HK-2 (cell line): Measurements from ENCODE around the gene SYT8.
"Not testable (repeated sequence)": the region's sequence is repeated elsewhere in the genome, so short reads cannot be mapped to it uniquely, and the experiment has no call there.

ENCODE experiments used
- DNase-seq: peaks from one replicate; pipeline ENCODE4 v3.0.0-alpha.2; 2018; ENCODE audit not compliant: unreplicated experiment

Gene SYT8

DNA sequence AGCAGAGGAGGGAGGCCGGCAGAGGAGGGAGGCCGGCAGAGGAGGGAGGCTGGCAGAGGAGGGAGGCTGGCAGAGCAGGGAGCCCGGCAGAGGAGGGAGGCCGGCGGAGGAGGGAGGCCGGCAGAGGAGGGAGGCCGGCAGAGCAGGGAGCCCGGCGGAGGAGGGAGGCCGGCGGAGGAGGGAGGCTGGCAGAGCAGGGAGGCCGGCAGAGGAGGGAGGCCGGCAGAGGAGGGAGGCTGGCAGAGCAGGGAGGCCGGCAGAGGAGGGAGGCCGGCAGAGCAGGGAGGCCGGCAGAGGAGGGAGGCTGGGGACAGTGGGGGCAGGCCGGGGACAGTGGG lies 39.0 kb downstream of the SYT8 start:
- DNase-seq: not testable (repeated sequence)

DNA sequence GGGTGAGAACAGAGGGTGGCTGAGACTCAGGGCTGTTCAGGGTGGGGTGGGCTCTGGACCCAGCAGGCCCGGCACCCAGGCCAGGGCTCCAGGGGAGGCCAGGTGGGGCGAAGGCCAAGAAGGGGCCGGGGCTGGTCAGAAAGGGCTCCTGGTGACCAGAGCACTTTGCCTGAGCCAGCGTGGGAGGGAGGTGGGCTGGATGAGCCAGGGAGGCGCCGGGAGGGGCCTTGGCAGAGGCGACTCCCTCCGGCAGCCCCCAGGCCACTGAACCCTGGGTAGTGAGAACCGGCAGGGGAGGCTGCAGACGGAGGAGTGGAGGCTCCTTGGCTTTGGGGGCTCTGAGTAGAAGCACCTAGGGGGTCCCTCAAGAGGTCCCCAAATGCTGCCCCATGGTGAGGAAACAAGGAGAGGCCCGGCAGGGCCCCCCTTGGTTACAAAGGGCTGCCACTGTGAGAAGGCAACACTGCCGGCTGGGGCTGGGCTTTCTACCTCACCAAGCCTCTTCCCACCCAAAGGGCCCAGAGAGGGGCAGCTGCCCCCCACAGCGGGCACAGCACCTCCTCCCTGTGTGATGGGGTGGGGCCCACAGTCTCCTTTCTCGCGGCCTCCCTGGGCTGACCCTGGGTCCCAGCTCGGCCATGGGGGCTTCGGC lies 39.8 kb downstream of the SYT8 start:
- not testable (repeated sequence) for DNase-seq

DNA sequence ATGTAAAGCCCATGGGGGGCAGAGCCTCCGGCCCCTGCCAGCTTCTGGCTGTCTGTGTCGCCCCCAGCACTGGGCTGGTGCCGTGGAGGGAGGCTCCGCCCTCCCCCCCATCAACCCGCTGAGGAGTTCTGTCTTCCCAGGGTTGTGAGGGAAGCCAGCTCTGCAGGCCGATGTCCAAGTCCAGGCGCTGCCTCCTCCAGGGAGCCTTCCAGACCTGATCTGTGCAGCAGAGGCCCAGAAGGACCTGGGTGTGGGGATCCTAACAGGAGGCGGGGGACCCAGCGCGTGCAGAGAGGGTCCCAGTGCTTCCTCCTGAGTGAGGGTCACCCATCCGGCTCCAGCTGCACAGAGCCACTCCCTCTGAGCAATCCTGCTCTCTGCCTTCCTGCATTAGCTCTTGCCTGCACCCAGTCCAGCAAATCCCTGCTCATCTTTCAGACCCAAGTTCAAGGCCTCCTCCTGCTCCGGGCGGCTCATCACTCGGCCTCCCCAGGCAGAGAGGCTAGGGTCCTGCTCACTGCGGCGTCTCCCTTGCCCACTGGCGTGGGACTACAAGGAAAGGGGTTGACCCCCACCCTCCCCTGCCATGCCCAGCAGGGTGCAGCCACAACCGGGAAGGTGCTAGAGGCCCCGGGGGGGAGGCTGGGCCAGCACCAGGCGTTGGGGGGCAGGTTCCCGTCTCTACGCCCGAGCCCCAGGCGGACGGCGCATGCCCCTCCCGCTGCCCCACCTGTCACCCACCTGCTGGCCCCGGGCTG lies 40.5 kb downstream of the SYT8 start:
- no peak for DNase-seq

DNA sequence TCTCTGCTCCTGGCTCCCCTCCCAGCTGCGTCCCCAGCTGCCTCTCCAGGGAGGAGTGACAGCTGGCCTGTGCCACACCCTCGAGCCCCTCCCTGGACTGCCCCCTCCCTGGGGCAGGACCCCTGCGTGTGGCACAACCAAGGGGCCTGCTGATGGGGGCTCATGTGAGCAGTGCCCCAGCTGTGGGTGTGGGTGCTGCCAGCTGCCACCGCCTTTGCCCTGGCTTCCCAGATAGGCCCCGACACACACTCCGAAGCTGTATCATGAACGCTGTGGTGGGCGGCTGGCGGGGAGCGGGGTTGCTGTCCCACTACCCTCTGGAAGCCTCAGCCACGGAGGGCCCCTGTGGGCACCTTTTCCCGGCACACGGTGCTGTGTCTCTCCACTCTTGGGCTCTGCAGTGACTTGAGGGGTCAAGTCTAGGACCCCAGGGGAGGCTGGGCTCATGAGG lies 41.1 kb downstream of the SYT8 start:
- DNase-seq: not testable (repeated sequence)

DNA sequence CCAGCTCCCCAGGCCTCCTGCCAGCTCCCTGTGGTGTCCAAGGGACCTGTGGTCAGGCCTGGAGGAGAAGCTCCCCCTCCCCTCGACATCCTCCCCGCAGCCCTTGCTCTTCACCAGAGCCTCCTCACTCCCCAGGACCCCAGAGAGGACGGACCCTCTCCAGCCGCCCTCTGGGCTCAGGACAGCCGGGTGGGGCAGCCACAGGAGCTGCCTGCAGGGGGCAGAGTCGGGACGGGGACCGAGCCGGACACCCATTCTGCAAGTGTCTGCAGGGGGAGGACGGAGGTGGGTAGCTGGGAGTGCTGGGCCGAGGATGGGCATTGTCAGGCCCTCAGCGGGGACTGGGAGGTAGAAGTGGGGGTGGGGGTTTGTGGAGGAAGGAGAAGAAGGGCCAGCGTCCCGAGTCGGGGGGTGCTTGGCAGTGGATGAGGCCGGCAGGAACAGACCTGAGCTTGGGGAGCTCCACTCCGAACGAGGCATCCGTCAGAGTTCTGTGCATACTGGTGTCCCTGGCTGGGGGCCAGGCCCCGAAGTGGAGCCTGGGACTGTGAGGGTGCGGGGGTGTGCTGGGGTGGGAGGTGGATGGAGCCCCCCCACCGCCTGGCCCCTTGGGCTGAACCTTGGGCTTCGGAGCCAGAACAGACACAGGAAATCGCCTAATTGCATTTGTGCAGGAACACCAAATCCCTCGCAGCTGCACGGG lies 41.7 kb downstream of the SYT8 start:
- DNase-seq: no peak

DNA sequence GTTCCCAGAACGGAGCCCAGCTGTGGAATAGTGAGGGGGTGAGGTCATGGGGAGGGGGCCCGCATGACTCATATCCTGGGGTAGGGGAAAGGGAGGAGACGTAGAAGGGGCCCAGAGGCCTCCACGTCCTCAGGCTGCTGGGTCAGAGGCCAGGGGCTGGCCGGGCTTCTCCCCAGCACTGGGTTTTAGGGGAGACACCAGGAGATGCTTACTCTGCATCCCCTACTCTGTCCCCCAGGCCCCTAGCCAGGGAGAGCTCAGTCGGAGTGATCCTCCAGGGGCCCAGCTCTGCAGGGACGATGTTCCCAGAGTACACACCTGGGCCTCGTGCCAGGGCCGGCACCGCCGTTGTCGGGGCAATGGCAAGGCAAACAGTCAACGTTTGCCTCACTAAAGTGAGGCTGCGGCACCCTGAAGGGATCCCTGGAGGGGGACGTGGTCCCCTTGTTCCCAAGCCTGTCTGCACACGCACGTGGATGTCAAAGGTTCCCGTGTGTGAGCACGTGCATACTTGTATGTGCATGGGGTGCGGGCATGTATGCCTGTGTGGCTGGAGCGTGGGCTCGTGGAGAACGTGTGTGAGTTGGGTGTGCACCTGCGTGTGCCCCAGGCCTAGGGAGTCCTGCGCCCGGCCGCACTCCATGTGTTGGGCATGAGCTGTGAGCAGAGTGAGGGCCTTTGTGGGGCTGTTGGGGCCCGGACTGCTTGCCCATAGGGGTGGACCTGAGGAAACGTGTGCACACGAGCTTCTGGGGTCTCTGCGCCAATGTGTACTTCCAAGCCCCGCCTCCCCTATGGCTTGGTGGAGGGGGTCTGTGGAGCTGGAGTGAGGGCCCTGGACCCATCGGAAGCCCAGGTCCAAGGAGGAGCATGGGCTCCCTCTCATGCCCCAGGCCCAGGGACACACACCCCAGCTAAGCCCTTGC lies 42.7 kb downstream of the SYT8 start:
- no peak for DNase-seq

DNA sequence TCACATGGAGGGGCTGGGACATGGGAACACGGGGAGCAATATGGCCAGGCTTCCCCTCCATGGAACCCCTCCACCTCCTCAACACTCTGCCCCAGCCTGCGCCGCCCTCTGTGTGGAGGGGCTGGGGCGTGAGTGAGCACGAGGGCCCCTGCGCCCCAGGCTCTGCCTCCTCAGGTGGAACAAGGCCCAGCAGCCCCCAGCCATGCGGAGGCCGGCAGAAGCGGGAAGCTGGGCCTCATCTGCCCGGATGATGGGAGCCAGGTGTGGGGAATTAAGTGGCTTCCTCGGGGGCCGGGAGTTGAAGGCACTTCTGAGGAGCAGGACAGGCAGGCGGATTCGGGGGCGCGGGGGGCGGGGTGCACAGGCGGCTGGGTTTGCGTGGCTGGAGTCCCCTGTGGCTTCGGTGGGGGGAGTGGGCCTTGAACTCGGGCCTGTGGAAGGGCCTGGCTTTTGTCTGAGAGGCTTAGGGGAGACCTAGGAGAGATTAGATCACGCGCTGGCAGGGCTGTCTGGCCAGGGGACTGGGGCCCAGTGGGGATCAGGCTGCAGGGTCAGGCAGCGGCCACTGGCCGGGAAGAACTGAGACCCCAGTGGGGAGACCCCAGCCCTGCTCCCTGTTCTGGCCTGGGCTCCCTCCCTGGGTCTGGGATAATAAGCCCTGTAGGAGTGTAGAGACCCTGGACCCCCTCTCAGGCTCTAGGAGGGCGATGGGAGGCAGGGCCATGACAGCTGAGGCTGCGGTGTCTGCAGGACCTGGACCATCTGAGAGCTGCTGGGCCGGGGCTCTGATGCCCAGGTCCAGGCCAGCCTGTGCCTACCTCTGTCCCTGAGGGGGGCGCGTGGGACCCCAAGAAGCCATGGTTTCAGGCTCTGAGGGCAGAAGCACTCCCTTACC lies 43.6 kb downstream of the SYT8 start:
- DNase-seq: no peak

DNA sequence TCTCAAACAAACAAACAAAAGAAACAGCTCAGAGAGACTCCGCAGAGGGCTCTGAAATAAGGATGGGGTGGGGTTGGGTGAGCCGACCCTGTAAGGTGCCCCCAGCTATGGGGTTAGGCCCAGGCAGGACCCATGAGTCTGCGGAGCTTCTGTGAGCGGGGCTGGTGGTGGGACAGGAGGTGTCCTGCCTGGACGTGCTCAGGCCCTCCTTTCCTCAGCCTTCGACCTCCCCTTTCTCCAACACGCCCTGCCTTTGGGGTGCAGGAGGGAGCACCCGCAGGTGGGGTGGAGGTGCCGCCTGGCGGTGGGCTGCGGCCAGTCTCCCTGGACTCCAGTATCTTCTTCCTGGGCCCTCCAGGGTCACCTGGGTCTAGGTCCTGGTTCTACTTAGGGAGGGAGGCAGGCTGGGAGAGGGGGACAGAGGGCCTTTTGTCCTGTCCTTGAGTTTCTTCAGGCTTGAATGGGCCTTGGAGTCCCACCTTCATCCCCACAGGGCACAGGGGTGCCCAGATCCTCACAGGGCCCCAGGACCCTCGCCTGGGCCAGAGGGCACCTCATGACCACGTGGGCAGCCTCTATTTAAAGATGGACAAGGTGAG lies 44.7 kb downstream of the SYT8 start:
- no peak for DNase-seq

DNA sequence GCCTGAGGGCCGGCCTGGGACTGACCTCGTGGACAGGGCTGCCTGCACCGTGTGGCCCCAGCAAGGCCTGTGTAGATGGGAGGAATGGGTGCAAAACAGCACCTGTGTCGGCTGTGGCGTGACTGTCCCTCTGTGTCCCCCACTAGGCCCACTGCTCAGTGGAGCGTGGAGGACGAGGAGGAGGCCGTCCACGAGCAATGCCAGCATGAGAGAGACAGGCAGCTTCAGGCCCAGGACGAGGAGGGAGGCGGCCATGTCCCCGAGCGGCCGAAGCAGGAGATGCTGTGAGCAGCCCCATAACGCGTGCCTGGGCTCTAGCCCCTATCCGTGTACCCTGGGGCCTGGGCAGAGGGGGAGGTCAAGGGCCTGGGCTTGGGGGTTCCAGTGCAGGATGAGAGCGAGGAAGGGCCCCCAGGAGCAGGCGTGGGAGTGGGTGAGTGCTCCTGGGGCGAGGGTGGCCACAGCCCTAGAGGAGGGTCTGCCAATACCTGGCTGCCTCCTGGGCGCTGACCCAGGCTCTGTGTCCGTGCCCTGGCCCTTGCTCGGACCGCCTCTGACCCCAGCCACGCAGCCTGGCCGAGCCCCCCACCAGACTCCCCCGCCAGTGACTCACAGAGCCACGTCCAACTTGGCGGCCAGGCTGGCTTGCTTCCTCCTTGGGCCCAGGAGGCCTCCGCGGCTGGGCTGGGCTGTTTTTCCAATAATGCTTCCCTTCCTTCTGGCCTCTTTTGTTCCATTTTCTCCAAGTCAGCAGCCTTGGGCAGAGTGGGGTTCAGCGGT lies 45.3 kb downstream of the SYT8 start:
- DNase-seq: no peak

DNA sequence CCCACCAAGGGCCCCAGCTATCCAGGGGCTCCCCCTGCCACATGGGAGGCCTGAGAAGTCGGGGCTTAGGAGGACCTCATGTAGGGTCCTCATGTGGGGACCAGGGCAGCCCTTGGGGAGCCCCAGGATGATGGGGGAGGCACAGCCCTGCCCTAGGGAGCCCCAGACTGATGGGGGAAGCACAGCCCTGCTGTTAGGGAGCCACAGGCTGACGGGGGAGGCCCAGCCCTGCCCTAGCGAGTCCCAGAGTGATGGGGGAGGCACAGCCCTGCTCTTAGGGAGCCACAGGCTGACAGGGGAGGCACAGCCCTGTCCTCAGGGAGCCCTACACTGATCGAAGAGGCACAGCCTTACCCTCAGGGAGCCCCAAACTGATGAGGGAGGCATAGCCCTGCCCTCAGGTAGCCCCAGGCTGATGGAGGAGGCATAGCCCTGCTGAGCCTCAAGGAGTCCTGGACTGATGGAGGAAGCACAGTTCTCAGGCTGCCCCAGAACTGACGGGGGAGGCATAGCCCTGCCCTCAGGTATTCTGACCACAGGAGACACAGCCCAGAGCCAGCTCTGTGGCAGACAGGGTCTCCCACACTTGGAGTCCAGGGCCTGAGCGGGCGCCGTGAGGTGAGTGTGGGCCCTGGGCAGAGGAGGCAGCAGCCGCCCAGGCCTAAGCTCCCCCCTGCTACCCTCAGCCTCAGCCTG lies 46.1 kb downstream of the SYT8 start:
- no peak for DNase-seq

DNA sequence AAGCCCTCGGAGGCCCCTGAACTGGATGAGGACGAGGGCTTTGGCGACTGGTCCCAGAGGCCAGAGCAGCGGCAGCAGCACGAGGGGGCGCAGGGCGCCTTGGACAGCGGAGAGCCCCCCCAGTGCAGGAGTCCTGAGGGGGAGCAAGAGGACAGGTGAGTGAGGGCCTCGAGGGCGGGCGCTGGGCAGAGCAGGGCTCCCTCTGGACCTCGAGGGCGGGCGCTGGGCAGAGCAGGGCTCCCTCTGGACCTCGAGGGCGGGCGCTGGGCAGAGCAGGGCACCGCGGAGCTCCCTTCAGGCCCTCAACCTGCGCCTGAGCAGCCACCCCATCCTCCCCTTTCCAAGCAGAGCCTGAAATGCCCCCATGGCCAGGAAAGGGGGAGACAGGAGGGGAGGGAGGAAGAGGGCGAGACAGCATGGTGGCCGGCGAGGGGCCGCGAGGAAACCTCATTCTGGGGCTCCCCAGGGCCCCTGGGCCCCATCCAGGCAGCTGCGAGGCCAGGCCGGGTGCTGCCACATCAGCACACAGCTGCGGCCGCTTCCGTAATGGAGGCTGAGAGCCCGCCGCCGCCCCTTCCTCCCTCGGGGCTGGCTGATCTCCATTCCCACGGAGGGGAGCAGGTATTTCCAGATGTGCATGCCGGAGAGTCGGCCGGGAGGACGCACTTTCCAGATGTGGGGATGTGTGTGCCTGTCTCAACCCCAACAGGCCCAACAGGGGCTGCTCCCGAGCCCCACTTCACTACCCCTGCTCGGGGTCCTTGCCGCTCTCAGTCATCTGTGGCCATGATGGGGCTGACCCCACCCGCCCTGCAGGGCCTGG lies 46.9 kb downstream of the SYT8 start:
- no peak for DNase-seq

DNA sequence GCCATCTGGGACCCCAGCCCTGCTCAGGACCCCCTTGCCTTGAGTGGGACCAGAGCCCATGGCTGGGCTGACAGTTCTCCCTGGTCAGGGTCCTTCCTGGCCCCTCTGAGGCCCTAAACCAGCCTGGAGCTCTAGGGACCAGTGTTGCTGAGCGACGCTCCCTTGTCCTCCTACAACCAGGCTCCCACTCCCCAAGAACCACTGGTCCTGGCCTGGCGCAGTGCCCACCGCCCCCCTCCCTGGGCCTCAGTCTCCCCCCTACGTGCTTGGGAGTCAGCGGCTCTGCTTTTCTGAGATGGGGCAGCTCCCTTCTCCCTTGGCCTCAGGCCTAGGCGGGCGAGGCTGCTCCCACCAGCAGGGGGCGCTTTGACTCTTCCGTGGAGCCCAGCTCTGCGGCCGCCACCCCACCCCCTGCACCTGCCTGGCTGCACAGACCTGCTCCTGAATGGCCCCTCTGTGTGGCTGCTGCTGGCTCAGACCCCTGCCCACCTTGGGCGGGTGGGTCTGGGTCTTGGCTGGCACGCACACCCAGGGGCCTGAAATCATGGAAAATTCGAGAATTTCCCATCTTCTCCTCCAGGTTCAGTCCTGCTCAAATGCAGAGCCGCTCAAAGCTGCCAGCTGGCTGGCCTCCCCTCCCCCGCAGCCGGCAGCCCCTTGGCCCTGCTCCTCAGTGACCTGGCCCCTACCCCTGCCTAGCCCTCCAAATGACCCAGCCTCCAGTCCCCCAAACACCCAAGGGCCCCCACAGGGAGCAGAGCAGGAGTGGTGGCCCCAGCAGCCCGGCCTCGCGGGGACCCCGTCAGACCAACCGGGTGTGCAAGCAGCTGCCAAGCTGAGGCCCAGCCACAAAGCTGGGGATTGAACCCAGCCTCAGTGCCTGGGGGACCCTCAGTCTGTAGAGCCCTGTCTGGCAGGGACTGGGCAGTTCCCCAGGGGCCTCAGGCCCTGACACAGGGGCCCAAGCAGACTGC lies 47.8 kb downstream of the SYT8 start:
- peak; percentile 68 for DNase-seq

DNA sequence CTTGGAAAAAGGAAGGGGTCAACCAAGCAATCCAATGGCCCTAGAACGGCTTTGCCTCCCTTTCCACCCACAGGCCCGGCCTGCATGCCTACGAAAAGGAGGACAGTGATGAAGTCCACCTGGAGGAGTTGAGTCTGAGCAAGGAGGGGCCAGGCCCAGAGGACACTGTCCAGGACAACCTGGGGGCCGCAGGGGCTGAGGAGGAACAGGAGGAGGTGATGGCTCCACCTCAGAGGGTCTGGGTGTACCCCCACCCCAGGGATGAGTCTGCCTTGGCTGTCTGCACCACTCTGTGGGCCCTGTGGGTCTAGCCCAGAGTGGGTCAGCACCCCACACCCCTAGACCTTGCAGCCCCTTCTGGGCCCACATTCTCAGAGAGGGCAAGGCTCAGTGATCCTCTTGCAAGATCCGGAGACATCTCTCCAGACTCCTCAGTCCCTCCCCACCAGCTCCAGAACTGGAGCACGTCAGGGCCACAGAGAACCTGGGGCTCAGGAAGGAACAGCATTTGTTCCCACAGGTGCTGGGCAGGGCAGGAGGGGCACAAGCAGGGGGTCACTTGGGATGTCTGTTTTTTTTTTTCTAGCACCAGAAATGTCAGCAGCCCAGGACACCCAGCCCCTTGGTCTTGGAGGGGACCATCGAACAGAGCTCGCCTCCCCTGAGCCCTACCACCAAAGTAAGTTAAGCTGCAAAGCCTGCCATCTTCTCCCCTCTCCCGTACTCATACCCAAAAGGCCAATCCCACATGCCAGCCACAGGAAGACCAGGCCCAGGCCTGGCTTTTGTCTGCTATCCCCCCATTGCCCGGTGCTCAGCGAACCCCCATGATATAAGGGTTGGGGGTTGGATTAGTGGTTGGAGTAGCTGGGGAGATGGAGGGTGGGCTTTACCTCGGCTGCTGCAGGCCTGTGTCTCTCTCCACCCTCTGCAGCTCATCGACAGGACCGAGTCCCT lies 48.8 kb downstream of the SYT8 start:
- no peak for DNase-seq

DNA sequence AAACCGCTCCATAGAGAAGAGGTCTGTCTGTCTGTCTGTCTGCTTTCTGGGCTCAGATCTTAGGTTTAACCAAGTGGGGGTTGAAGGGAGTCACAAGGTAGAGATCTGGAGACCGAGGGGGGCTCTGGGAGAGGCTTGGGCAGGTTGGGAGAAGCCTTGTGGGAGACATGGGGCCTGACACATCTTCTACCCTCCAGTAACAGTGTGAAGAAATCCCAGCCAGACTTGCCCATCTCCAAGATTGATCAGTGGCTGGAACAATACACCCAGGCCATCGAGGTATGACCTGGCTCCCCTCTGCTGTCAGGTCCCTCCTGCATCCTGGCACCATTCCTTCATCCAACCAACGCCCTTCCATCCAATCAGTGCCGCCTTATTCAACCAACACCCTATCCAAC lies 49.5 kb downstream of the SYT8 start:
- DNase-seq: no peak

DNA sequence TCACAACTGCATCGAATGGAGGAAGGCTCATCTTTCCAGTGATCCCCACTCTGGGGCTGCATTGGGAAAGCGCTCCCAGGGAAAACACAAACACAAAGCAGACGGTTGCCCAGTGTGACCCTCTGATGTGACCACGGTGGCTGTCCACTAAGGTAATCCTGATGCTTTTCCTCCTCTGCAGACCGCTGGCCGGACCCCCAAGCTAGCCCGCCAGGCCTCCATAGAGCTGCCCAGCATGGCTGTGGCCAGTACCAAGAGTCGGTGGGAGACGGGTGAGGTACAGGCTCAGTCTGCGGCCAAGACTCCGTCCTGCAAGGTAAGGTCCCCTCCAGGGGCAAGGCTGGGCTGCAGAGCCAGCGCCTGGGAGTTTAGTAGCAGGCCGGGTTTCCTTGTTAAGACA lies 51.8 kb downstream of the SYT8 start:
- DNase-seq: not testable (repeated sequence)
